ENCODE measurements around the gene GMIP. TPM values are rescaled to one million over a fixed set of nuclear protein-coding genes. Genes with fewer than 3 reads are reported as not detected.

GMIP gene
- total and polyA plus RNA-seq, 12 donors = 1.4 to 11.8 (median 2.4) TPM

DNA sequence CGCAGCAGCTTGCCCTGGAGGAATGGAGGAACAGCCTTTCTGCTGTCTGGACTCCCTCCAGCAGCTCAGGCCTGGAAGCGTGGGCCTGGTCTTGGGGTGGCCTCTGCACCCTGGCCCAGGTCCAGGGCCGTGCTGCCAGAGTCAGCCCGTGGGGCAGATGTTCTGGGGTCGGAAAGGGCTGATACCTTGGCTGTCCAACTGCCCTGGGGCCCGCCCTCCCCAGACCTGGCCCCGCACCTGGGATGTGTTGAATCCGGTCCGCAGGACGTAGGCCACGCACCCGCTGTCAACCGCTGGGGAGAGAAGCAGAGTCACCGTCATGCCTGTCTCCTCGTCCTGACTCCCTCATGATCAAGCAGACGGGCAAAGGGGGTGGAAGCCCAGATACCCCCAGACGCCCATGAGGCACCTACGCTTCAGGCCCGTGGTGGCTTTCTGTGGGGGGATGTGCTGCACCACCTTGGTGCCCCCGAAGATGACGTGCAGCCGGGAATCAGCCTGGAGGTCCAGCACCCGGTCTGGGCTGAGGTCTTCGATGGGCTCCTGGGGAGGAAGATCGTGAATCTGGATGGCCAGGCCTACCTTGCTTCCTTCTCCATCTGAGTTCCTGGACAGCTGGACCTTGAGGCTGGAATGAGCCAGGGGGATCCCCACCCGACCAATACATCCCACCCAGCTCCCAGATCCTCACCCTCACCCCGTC lies 12.3 kb upstream of the GMIP start:
- WGBS, 2 donors = 92 to 93% methylated on average over 27 of the region's 27 CpGs
- H3K36me3 ChIP-seq = peaks cover 7 to 97% (median 65%) of the 10 kb centered on the region in 9 donors
- no peaks in the 10 kb centered on the region for H3K27me3 ChIP-seq
- ATAC-seq = no peak
- peaks cover 0 to 6% (median 0%) of the 10 kb centered on the region in 9 donors for H3K4me1 ChIP-seq
- H3K27ac ChIP-seq = no peak overlapping the region
- no peak for DNase-seq
- H3K9me3 ChIP-seq = no peaks in the 10 kb centered on the region
- H3K4me3 ChIP-seq = no peak overlapping the region
- intact Hi-C loops (cut with DNase I) = no loop called here
- TF ChIP-seq CTCF (IDR thresholded peaks at IDR 0.05) = no peak

GRCh38 chr19:19655051-19655594 lies 11.7 kb upstream of the GMIP start:
- intact Hi-C loops (cut with DNase I) = no loop called here
- Histone ChIP-seq H3K27ac (no peak overlapping the region), H3K27me3 (no peaks in the 10 kb centered on the region), H3K9me3 (no peaks in the 10 kb centered on the region), H3K4me3 (no peak overlapping the region), H3K36me3 (peaks cover 7 to 100% (median 65%) of the 10 kb centered on the region in 9 donors), H3K4me1 (peaks cover 0 to 6% (median 0%) of the 10 kb centered on the region in 9 donors)
- DNase-seq (no peak), ATAC-seq (no peak)
- 93 to 95% methylated on average over 22 of the region's 22 CpGs for WGBS, 2 donors
- TF ChIP-seq CTCF (IDR thresholded peaks at IDR 0.05) = no peak

DNA sequence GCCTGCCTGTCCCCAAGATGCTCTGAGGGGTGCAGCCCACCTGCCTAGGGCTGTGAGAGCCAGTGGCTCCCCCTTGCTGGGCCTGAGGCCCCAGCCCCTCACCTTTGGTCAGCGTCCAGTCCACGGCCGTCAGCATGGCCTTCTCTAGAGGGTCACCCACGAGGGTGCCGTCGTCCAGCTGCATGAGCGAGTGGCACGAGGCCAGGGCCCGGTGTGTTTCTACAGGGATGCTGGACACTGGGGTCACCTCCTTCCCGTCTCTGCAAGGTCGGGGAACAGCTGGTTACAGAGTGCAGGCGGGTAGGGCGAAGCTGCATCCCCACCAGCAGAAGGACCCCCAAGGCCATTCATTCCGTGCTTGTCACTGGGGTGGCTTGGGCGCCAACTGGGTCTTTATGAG lies 11.0 kb upstream of the GMIP start:
- H3K27me3 ChIP-seq = no peaks in the 10 kb centered on the region
- 90 to 95% methylated on average over 15 of the region's 15 CpGs for WGBS, 2 donors
- H3K9me3 ChIP-seq = no peaks in the 10 kb centered on the region
- intact Hi-C loops (cut with DNase I) = no loop called here
- H3K36me3 ChIP-seq = peaks cover 7 to 100% (median 66%) of the 10 kb centered on the region in 9 donors
- peaks cover 0 to 6% (median 0%) of the 10 kb centered on the region in 9 donors for H3K4me1 ChIP-seq
- no peak for DNase-seq
- TF ChIP-seq CTCF (IDR thresholded peaks at IDR 0.05) = no peak
- no peak overlapping the region for H3K4me3 ChIP-seq
- no peak overlapping the region for H3K27ac ChIP-seq
- ATAC-seq = no peak

- Histone ChIP-seq H3K9me3 (no peaks in the 10 kb centered on the region), H3K36me3 (peaks cover 7 to 100% (median 67%) of the 10 kb centered on the region in 9 donors), H3K27ac (no peak overlapping the region), H3K4me3 (no peak overlapping the region), H3K4me1 (peaks cover 0 to 6% (median 0%) of the 10 kb centered on the region in 9 donors), H3K27me3 (no peaks in the 10 kb centered on the region)
- ATAC-seq (no peak), DNase-seq (no peak)
- WGBS, 2 donors = 96 to 97% methylated on average over 23 of the region's 23 CpGs
- intact Hi-C loops (cut with DNase I) = no loop called here
- TF ChIP-seq CTCF (IDR thresholded peaks at IDR 0.05) = no peak
Measured at GRCh38 chr19:19653597-19654147, 10.2 kb upstream of the GMIP start.
